ENCODE results near the gene GALNT1. TPM values are rescaled to one million over a fixed set of nuclear protein-coding genes. Genes with fewer than 3 reads are reported as not detected.
A peak's percentile ranks its signal among the peaks of the same experiment; 100 is the strongest.

The GALNT1 gene
- total RNA-seq, 1 donor from 2014 or later, result 95.4 TPM

GRCh38 chr18:35581898-35582641, 530 bp downstream of the GALNT1 start:
- peak; percentile 28 for DNase-seq (ENCODE audit: low read depth)

DNA sequence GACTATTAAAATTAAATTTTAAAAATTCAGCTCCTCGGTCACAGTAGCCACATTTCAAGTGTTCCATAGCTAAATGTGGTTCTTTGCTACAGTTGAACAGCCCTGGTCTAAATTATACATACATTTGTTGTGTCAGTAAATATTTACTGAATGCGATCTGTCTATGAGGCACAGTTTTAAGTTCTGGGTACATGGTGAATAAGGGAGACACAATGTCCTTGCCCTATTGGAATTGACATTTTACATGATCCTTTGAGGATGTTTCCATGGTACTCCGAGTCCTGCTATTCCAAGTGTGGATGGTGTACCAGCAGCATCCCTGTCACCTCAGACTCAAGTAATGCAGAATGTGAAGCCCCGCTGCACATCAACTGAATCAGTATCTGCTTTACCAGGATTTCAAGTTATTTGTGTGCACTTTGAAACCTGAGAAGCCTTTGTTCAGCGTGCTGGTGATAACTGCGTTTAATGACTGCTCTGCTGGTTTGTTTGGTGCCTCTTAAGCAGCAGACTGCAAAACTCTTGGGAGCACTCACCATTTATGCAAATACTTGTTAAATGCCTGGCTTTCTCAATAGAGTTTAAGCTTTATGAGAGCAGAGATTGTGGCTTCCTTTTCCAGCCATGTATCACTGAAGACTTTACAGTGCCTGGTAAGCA, 1.5 kb downstream of the GALNT1 start:
- DNase-seq (ENCODE audit: low read depth), result peak; percentile 19

DNA sequence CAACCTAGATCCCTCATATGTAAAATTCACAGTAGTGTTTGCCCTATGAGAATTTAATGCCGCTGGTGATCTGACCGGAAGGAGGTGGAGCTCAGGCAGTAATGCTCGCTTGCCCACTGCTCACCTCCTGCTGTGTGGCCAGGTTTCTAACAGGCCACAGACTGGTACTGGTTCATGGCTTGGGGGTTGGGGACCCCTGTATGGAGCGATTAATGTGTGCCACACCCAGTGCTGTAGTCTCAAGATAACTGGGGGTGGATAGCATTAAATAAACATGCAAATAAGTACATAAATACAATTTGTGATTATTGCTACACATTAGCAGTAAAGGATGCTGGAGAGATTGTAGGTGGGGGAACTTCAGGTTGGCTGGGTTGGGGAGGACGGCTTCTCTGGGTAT, 3.2 kb downstream of the GALNT1 start:
- DNase-seq (ENCODE audit: low read depth), result no peak

DNA sequence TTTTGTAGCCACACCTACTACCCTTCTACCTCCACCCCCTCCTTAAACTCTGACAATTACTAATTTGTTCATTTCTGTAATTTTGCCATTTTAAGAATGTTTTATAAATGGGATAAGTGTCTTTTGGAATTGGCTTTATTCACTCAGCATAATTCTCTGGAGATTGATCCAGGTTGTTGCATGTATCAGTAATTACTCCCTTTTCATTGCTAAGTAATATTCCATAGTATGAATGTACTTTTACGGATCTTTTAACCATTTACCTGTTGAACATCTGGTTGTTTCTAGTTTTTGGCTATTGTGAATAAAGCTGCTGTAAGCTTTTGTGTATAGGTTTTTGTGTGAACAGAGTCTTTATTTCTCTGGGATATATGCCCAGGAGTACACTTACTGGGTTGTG, 4.1 kb downstream of the GALNT1 start:
- DNase-seq (ENCODE audit: low read depth), result no peak

- DNase-seq (ENCODE audit: low read depth), result no peak
These were observed 6.6 kb downstream of the GALNT1 start for GRCh38 chr18:35588122-35588521.

DNA sequence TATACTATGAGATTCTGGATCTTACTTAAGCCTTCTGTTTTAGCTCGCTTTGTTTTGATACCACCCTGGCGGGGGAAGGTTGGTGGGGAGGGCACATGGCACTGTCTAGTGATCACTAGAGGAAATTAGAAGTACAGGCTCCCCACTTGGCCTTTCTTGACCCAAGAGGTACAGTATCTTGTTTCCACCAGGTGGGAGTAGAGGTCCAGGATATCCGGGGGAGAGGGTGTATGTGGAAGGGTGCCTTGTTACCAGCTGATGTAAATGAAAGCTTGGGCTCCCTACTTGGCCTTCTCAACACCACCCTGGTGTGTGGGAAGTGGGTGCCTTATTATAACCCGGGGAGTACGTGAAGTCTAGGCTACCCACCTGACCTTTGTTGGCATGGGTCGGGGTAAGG, 7.5 kb downstream of the GALNT1 start:
- DNase-seq (ENCODE audit: low read depth), result no peak

DNA sequence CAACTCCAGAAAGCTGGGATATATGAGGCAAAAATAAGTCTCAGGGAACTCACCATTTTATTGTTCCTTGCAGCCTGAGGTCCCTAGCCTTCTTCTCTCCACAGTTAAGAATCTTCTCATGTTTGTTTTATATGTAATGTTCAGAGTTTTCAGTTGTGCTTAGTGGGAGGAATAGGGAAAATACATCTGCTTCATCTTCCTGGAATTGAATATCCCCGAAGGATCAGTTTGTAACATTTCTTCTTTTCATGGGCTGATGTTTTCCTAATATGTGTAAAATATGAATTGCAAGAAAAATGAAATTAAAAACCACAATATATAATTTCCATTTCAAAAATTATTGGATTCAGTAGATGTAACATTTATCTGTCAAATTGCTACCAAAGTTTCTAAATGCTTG, 8.0 kb downstream of the GALNT1 start:
- no peak for DNase-seq (ENCODE audit: low read depth)

- no peak for DNase-seq (ENCODE audit: low read depth)
These were observed 9.4 kb downstream of the GALNT1 start for GRCh38 chr18:35590935-35591334.

DNA sequence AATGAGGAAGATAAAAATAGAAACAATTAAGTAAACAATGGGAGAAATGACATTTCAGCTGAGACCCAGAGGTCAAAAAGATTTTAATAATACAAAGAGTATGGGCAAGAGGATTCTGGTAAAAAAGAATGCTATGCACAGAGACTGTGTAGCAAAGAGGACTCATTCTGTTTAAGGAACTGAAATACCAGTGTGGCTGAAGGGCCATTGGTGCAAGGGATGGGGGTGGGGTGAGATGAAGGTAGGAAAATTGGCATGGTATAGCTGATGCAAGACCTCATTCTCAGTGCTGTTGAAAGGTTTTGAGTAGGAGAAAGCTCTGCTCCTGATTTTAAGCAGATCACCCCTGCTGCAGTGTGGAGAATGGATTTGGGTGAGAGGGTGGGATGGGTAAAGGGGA, 10.8 kb downstream of the GALNT1 start:
- DNase-seq (ENCODE audit: low read depth), result no peak

DNA sequence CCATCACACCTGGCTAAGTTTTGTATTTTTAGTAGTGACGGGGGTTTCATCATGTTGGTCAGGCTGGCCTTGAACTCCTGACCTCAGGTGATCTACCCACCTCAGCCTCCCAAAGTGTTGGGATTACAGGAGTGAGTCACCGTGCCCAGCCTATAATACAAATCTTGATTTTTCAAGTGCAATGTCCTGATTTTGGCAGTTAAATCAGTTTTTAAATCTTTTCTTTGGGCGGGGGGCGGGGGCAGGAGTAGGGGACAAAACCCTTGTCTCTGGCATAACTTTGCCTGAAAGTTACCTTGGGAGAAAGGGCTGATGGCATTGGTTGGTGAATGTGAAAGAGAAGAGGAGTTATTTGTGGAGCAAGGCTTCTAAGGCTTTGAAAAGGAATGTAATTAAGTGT, 12.3 kb downstream of the GALNT1 start:
- no peak for DNase-seq (ENCODE audit: low read depth)

DNA sequence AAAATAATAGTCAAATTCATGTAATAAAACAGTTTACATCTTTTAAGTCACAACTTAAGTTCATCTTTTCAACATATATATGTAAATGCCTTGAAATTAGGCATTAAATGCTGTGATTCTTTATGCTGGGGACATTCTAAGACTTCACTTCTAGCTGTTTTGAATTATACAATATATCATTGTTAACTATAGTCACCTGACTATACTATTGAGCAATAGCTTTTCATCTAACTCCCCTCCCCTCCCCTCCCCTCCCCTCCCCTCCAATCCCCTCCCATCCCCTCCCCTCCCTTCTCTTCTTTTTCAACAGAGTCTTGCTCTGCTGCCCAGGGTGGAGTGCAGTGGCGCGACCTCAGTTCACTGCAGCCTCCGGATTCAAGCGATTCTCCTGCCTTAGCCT, 16.2 kb downstream of the GALNT1 start:
- DNase-seq (ENCODE audit: low read depth), result no peak

DNA sequence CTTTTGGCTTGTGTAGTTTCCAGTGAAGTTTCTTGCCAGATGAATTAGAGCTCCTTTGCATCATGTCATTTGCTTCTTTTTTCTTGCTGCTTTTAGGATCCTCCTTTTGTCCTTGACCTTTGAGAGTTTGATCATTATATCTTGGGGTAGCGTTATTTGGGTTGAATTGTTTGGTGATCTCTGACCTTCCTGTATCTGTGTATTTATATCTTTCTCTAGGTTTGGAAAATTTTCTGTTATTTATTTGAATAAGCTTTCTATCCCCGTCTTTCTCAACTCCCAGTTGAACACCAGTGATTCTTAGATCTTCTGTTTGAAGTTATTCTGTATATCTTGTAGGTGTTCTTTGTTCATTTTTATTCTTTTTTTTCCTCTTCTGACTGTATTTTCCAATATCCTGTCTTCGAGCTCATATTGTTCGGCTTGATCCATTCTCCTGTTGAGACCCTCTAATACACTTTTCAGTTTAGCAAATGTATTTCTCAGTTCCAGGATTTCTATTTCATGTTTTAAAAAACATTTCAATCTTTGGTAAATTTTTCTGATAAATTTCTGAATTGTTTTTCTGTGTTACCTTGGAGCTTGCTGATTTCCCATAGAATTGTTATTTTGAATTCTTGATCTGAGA, 20.8 kb downstream of the GALNT1 start:
- DNase-seq (ENCODE audit: low read depth), result no peak

DNA sequence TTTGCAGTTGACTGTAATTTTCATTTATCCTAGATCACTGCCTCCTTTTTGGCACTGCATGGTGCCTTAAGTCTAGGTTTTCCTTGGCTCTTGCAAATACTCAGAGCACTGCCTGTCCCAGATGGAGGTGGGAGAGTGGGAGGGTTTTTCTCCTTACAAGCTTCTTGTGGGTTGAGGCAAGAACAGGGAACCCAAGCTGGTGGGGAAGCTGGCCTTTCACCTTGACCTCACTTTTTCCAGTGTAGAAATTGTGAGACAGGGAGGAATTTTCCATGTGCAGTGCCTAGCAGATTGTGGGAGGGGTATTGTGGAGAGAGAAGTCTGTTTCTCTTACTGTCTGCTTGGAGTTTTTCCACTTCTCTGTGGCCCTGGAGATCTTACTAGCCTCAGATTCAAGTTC, 21.5 kb downstream of the GALNT1 start:
- DNase-seq (ENCODE audit: low read depth), result no peak

DNA sequence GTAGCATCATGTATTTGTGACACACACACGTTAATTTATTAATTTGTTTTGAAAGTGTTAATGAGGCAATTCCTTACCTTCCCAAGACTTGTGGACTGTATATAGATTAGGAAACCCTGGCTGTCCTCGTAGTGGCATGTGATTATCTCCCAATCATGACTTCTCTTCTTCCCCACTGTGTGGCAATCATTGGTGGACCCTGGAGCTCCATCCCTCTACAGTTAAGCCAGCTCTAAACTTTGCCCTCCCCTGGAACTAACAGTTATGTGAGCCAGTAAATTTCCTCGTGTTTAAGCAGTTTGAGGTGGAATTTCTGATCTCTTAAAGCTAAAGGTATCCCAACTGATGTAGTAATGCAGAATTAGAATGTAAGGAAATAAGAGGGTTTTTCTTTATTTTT, 22.0 kb downstream of the GALNT1 start:
- DNase-seq (ENCODE audit: low read depth), result no peak

DNA sequence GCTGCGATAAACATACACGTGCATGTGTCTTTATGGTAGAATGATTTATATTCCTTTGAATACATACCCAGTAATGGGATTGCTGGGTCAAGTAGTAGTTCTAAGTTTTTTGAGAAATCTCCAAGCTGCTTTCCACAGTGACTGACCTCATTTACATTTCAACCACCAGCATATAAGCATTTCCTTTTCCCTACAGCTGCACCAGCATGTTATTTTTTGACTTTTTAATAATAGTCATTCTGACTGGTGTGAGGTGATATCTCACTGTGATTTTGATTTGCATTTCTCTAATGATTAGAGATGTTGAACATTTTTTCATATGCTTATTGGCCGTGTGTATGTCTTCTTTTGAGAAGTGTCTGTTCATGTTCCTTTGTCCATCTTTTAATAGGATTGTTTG, 22.8 kb downstream of the GALNT1 start:
- no peak for DNase-seq (ENCODE audit: low read depth)

- DNase-seq (ENCODE audit: low read depth), result no peak
These were observed 24.3 kb downstream of the GALNT1 start for GRCh38 chr18:35605686-35606417.

DNA sequence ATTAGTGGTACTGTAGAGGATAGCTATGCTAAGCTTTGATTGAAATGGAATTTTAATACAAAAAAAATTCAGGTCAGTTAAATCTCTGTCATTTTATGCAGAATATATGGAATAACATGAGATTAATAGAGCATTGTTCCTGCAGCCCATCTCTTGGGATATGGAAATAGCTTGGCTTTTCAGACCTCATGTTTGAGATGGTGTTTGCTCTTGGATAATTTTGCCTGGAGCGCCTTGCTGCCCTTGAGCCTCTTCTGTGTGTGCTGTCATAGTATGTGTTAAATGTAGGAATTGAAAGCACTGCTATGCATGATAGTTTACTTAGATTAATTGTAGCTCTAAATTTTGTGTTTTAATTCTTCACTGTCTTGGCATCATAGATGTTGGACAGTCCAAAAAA, 27.7 kb downstream of the GALNT1 start:
- no peak for DNase-seq (ENCODE audit: low read depth)

DNA sequence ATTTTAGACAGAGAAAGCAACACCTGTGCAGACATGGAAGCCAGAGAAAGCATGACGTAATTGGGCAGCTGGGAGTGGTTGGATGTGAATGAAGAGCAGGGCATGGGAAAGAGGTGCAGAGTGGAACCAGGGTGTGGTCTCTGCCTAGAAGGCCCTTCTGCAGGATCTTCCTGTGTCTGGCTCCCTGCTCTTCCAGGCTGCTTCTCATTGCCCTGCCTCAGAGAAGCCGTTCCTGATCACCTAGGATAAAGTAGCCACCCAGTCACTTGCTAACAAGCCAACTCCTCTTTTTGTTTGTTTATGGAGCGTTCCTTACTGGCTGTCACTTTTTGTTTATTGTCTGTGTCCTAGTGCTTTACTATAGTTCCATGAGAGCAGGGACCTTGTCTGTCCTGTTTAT, 28.5 kb downstream of the GALNT1 start:
- peak; percentile 64 for DNase-seq (ENCODE audit: low read depth)

DNA sequence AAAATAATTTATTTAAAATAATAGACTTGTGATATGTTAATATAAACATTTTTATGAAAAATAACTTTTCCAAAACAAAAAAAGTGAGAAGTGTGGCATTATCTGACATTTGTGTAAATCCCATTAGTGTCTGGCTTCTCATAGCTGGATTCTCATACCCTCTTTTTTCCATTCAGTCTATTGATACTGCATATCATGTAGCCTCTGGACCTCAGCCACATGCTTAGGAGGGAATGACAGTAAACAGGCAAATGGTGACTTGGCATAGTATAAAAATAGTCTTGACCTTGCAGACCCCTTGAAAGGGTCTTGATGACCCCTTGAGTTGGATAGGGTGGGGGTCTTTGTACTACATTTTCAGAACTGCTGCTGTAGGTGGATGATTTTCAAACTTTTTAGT, 29.2 kb downstream of the GALNT1 start:
- DNase-seq (ENCODE audit: low read depth), result no peak

- DNase-seq (ENCODE audit: low read depth), result peak; percentile 29
These were observed 30.0 kb downstream of the GALNT1 start for GRCh38 chr18:35611518-35611917.

GRCh38 chr18:35616074-35616473, 34.5 kb downstream of the GALNT1 start:
- no peak for DNase-seq (ENCODE audit: low read depth)

Measured in myocyte (in vitro differentiated cells).